ENCODE measurements around the gene SERTAD3.

The SERTAD3 gene

GRCh38 chr19:40452016-40452415 is 7.9 kb upstream of the SERTAD3 start:
- H3K27me3 ChIP-seq (ENCODE audit: control insufficient read depth, low read length) = no peaks in the 10 kb centered on the region
- H3K27ac ChIP-seq (ENCODE audit: low read depth, low read length) = no peak overlapping the region
- H3K4me3 ChIP-seq (ENCODE audit: low read length) = no peak overlapping the region
- H3K36me3 ChIP-seq (ENCODE audit: control insufficient read depth, low read length) = no peaks in the 10 kb centered on the region
- H3K9me2 ChIP-seq (replicated peaks; ENCODE audit: control insufficient read depth, low read length) = no peaks in the 10 kb centered on the region
- no peaks in the 10 kb centered on the region for H3F3A ChIP-seq (ENCODE audit: control insufficient read depth, insufficient read depth)
- H3K4me2 ChIP-seq (ENCODE audit: low read length) = no peak overlapping the region
- H3K9me3 ChIP-seq (ENCODE audit: control insufficient read depth, insufficient read depth, low read length) = no peaks in the 10 kb centered on the region
- H4K20me1 ChIP-seq (ENCODE audit: control insufficient read depth, insufficient read depth, low read depth, low read length) = no peaks in the 10 kb centered on the region
- no peaks in the 10 kb centered on the region for H3K4me1 ChIP-seq (ENCODE audit: control insufficient read depth, low read length)
- TF ChIP-seq EZH2phosphoT487 (IDR thresholded peaks at IDR 0.05; ENCODE audit: borderline replicate concordance, low read length) = no peak
- no peak for TF ChIP-seq CTCF (IDR thresholded peaks at IDR 0.05; ENCODE audit: low read depth, low read length, poor library complexity, severe bottlenecking)
- no peaks in the 10 kb centered on the region for H3K79me2 ChIP-seq (ENCODE audit: control insufficient read depth, low read length)

- Histone ChIP-seq H3K9me2 (replicated peaks; ENCODE audit: control insufficient read depth, low read length) (no peaks in the 10 kb centered on the region), H3K27ac (ENCODE audit: low read depth, low read length) (no peak overlapping the region), H3K9me3 (ENCODE audit: control insufficient read depth, insufficient read depth, low read length) (no peaks in the 10 kb centered on the region), H3K79me2 (ENCODE audit: control insufficient read depth, low read length) (no peaks in the 10 kb centered on the region), H3K4me3 (ENCODE audit: low read length) (no peak overlapping the region), H3K27me3 (ENCODE audit: control insufficient read depth, low read length) (no peaks in the 10 kb centered on the region), H3K4me1 (ENCODE audit: control insufficient read depth, low read length) (no peaks in the 10 kb centered on the region), H3K36me3 (ENCODE audit: control insufficient read depth, low read length) (no peaks in the 10 kb centered on the region), H3K4me2 (ENCODE audit: low read length) (no peak overlapping the region), H4K20me1 (ENCODE audit: control insufficient read depth, insufficient read depth, low read depth, low read length) (no peaks in the 10 kb centered on the region), H3F3A (ENCODE audit: control insufficient read depth, insufficient read depth) (no peaks in the 10 kb centered on the region)
- no peak for TF ChIP-seq EZH2phosphoT487 (IDR thresholded peaks at IDR 0.05; ENCODE audit: borderline replicate concordance, low read length)
- no peak for TF ChIP-seq CTCF (IDR thresholded peaks at IDR 0.05; ENCODE audit: low read depth, low read length, poor library complexity, severe bottlenecking)
Measured at GRCh38 chr19:40450664-40451063, 6.5 kb upstream of the SERTAD3 start.

- no peaks in the 10 kb centered on the region for H3K27me3 ChIP-seq (ENCODE audit: control insufficient read depth, low read length)
- H3F3A ChIP-seq (ENCODE audit: control insufficient read depth, insufficient read depth) = no peaks in the 10 kb centered on the region
- peaks cover 6% of the 10 kb centered on the region for H3K4me1 ChIP-seq (ENCODE audit: control insufficient read depth, low read length)
- no peak overlapping the region for H3K27ac ChIP-seq (ENCODE audit: low read depth, low read length)
- no peak overlapping the region for H3K4me2 ChIP-seq (ENCODE audit: low read length)
- H3K4me3 ChIP-seq (ENCODE audit: low read length) = no peak overlapping the region
- no peaks in the 10 kb centered on the region for H3K79me2 ChIP-seq (ENCODE audit: control insufficient read depth, low read length)
- TF ChIP-seq CTCF (IDR thresholded peaks at IDR 0.05; ENCODE audit: low read depth, low read length, poor library complexity, severe bottlenecking) (no peak), EZH2phosphoT487 (IDR thresholded peaks at IDR 0.05; ENCODE audit: borderline replicate concordance, low read length) (no peak)
- H3K9me2 ChIP-seq (replicated peaks; ENCODE audit: control insufficient read depth, low read length) = no peaks in the 10 kb centered on the region
- no peaks in the 10 kb centered on the region for H3K36me3 ChIP-seq (ENCODE audit: control insufficient read depth, low read length)
- no peaks in the 10 kb centered on the region for H4K20me1 ChIP-seq (ENCODE audit: control insufficient read depth, insufficient read depth, low read depth, low read length)
- H3K9me3 ChIP-seq (ENCODE audit: control insufficient read depth, insufficient read depth, low read length) = no peaks in the 10 kb centered on the region
Measured at GRCh38 chr19:40449506-40449905, 5.4 kb upstream of the SERTAD3 start.

Data from DOHH2 (cell line).